ENCODE measurements around the gene ZNF280C.
A peak's percentile ranks its signal among the peaks of the same experiment; 100 is the strongest.

ZNF280C gene

DNA sequence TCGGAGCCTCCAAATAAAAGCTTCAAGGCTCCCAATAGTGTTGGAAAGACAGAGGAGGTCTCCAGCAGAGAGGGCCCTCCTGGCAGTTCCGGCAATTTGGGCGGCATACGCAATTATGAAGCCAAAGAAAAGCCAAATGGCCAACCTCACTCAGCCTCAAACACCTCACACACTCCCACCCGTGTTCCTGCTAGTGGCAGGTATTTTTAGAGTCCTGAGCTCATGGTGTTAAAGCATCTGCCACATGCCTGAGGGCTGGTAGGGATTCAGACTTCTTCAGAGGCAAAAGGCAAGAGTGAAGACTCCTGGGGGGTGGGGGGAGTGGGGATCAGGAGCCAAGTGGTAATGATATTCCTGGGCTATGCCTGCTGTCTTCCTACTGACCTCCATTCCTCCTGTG, 89.5 kb downstream of the ZNF280C start:
- H3K9me3 Mint-ChIP-seq: no peaks in the 10 kb centered on the region
- H3K4me3 Mint-ChIP-seq: peak overlapping the region; percentile 43
- peaks cover 36% of the 10 kb centered on the region for H3K36me3 Mint-ChIP-seq (ENCODE audit: low read depth)
- peak overlapping the region; percentile 86 for H3K27ac Mint-ChIP-seq
- H3K4me1 Mint-ChIP-seq (ENCODE audit: low read depth): peaks cover 55% of the 10 kb centered on the region
- no peaks in the 10 kb centered on the region for H3K27me3 Mint-ChIP-seq
- intact Hi-C loops (cut with micrococcal nuclease): no loop called here

DNA sequence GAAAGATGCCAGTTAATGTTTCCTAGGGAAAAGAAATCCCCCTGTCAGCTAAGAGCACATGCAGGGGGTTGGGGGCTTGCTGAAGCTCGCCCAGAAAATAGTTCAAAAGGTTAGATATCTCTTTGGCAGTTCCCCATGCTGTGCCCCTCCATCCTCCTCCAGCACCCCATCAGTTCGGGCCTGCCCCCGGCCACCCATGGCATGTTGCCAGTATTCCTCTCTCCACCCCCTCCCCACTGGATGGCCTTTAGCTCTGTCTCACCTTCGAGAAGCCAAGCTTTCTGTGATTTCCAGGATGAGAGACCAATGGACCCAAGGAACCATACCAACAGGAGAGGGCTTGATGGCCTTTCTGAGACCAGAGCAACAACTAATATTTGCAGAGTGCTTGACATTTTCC, 91.8 kb downstream of the ZNF280C start:
- intact Hi-C loops (cut with micrococcal nuclease): no loop called here
- H3K27me3 Mint-ChIP-seq: no peaks in the 10 kb centered on the region
- no peak overlapping the region for H3K4me3 Mint-ChIP-seq
- no peaks in the 10 kb centered on the region for H3K9me3 Mint-ChIP-seq
- peak overlapping the region; percentile 79 for H3K27ac Mint-ChIP-seq
- peaks cover 46% of the 10 kb centered on the region for H3K36me3 Mint-ChIP-seq (ENCODE audit: low read depth)
- peaks cover 53% of the 10 kb centered on the region for H3K4me1 Mint-ChIP-seq (ENCODE audit: low read depth)

GRCh38 chrX:130176354-130176776, 92.3 kb downstream of the ZNF280C start:
- Mint-ChIP-seq H3K4me1 (ENCODE audit: low read depth) (peaks cover 53% of the 10 kb centered on the region), H3K36me3 (ENCODE audit: low read depth) (peaks cover 51% of the 10 kb centered on the region), H3K4me3 (peak overlapping the region; percentile 13), H3K27ac (peak overlapping the region; percentile 79), H3K9me3 (no peaks in the 10 kb centered on the region), H3K27me3 (no peaks in the 10 kb centered on the region)
- intact Hi-C loops (cut with micrococcal nuclease): no loop called here

DNA sequence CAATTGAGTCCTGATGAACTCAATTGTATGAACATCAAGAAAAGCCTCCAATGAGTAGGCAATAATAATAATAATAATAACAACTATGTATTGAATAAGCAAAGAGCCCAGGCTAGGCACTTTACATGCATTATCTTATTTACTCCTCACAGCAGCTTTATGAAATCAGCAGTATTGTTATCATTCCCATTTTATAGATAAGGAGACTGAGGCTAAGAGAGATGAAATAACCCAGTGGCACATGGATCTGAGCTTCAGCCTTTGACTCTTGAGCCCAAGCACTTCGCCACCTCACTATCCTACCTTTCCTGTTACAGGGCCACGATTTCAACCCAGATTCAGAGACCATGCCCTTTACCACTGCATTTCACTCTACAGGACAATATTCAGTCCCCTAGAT, 93.8 kb downstream of the ZNF280C start:
- Mint-ChIP-seq H3K27ac (peak overlapping the region; percentile 94), H3K4me3 (no peak overlapping the region), H3K9me3 (no peaks in the 10 kb centered on the region), H3K4me1 (ENCODE audit: low read depth) (peaks cover 54% of the 10 kb centered on the region), H3K36me3 (ENCODE audit: low read depth) (peaks cover 55% of the 10 kb centered on the region), H3K27me3 (no peaks in the 10 kb centered on the region)
- intact Hi-C loops (cut with micrococcal nuclease): no loop called here

- Mint-ChIP-seq H3K4me3 (peak overlapping the region; percentile 82), H3K36me3 (ENCODE audit: low read depth) (peaks cover 49% of the 10 kb centered on the region), H3K9me3 (no peaks in the 10 kb centered on the region), H3K27me3 (no peaks in the 10 kb centered on the region), H3K27ac (peak overlapping the region; percentile 94), H3K4me1 (ENCODE audit: low read depth) (peaks cover 47% of the 10 kb centered on the region)
- intact Hi-C loops (cut with micrococcal nuclease): no loop called here
Observed at GRCh38 chrX:130174045-130174704, 94.5 kb downstream of the ZNF280C start.

- Mint-ChIP-seq H3K4me1 (ENCODE audit: low read depth) (peaks cover 43% of the 10 kb centered on the region), H3K27ac (peak overlapping the region; percentile 94), H3K27me3 (no peaks in the 10 kb centered on the region), H3K9me3 (no peaks in the 10 kb centered on the region), H3K4me3 (peak overlapping the region; percentile 82), H3K36me3 (ENCODE audit: low read depth) (peaks cover 43% of the 10 kb centered on the region)
- intact Hi-C loops (cut with micrococcal nuclease): no loop called here
Observed at GRCh38 chrX:130173190-130173895, 95.4 kb downstream of the ZNF280C start.

DNA sequence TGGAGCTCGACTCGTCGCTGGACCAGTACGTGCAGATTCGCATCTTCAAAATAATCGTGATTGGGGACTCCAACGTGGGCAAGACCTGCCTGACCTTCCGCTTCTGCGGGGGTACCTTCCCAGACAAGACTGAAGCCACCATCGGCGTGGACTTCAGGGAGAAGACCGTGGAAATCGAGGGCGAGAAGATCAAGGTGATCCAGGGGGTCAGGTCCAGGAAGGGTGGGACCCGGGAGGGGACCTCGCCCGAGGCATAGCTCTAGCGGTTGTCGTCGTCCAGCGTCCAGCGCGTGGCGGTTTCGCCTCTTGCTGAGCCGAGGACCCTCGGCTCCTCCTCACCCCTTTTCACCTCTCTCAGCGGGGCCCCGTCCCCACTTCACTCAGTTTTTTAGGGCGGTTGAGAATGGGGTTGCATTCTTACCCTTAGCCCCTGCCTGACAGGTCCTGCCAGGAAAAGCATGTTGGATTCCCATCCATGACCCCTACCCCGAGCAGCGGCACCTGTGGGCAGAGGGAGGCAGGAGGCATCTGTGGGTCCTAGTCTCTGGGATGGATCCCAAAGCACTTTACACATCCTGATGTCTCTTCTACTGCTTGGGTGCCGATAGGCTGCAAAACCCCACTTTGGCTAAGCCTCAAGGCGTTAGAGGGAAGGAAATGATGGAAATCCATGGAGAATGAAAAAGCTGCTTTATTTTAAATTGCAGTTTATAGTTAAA, 96.4 kb downstream of the ZNF280C start:
- Mint-ChIP-seq H3K36me3 (ENCODE audit: low read depth) (peaks cover 34% of the 10 kb centered on the region), H3K4me3 (peak overlapping the region; percentile 82), H3K9me3 (no peaks in the 10 kb centered on the region), H3K27ac (peak overlapping the region; percentile 94), H3K4me1 (ENCODE audit: low read depth) (peaks cover 33% of the 10 kb centered on the region), H3K27me3 (no peaks in the 10 kb centered on the region)
- intact Hi-C loops (cut with micrococcal nuclease): no loop called here

GRCh38 chrX:130171446-130172126, 97.1 kb downstream of the ZNF280C start, which contains the start of gene RAB33A:
RAB33A (plus strand) TSS chrX:130171962; CDS start chrX:130172063, 101 bp downstream.
- H3K9me3 Mint-ChIP-seq: no peaks in the 10 kb centered on the region
- intact Hi-C loops (cut with micrococcal nuclease): no loop called here
- peak within 1 kb of the TSS; percentile 94 for H3K27ac Mint-ChIP-seq
- no peaks in the 10 kb centered on the region for H3K27me3 Mint-ChIP-seq
- peak within 1 kb of the TSS; percentile 82 for H3K4me3 Mint-ChIP-seq
- peaks cover 27% of the 10 kb centered on the region for H3K36me3 Mint-ChIP-seq (ENCODE audit: low read depth)
- H3K4me1 Mint-ChIP-seq (ENCODE audit: low read depth): peaks cover 31% of the 10 kb centered on the region

- H3K4me1 Mint-ChIP-seq (ENCODE audit: low read depth): peaks cover 26% of the 10 kb centered on the region
Observed at GRCh38 chrX:130170752-130171445, 97.8 kb downstream of the ZNF280C start.

GRCh38 chrX:130167040-130167439, 101.7 kb downstream of the ZNF280C start:
- Mint-ChIP-seq H3K36me3 (ENCODE audit: low read depth) (peaks cover 22% of the 10 kb centered on the region), H3K27me3 (no peaks in the 10 kb centered on the region), H3K27ac (peak overlapping the region; percentile 90), H3K9me3 (no peaks in the 10 kb centered on the region), H3K4me1 (ENCODE audit: low read depth) (peaks cover 22% of the 10 kb centered on the region), H3K4me3 (peak overlapping the region; percentile 81)
- intact Hi-C loops (cut with micrococcal nuclease): no loop called here

More at GRCh38 chrX:130170752-130171445, 97.8 kb downstream of the ZNF280C start:
- Mint-ChIP-seq H3K27ac (peak overlapping the region; percentile 94), H3K9me3 (no peaks in the 10 kb centered on the region), H3K27me3 (no peaks in the 10 kb centered on the region), H3K4me3 (peak overlapping the region; percentile 82), H3K36me3 (ENCODE audit: low read depth) (peaks cover 32% of the 10 kb centered on the region)
- intact Hi-C loops (cut with micrococcal nuclease): no loop called here

DNA sequence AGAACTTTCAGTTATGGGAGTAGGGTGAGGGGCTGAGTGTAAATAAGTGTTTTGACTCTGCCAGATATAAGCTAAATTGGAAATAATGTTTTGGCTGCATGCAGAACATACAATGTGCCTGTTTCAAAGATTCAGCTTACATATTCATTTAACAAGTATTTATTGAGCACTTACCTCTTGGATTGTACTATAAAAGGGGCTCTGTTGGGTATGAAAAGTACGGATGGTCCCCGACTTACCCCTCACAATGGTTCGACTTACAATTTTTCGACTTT, 102.3 kb downstream of the ZNF280C start:
- H3K27me3 Mint-ChIP-seq: no peaks in the 10 kb centered on the region
- no peaks in the 10 kb centered on the region for H3K9me3 Mint-ChIP-seq
- peaks cover 16% of the 10 kb centered on the region for H3K36me3 Mint-ChIP-seq (ENCODE audit: low read depth)
- H3K4me3 Mint-ChIP-seq: peak overlapping the region; percentile 81
- intact Hi-C loops (cut with micrococcal nuclease): no loop called here
- H3K27ac Mint-ChIP-seq: peak overlapping the region; percentile 90
- H3K4me1 Mint-ChIP-seq (ENCODE audit: low read depth): peaks cover 22% of the 10 kb centered on the region

DNA sequence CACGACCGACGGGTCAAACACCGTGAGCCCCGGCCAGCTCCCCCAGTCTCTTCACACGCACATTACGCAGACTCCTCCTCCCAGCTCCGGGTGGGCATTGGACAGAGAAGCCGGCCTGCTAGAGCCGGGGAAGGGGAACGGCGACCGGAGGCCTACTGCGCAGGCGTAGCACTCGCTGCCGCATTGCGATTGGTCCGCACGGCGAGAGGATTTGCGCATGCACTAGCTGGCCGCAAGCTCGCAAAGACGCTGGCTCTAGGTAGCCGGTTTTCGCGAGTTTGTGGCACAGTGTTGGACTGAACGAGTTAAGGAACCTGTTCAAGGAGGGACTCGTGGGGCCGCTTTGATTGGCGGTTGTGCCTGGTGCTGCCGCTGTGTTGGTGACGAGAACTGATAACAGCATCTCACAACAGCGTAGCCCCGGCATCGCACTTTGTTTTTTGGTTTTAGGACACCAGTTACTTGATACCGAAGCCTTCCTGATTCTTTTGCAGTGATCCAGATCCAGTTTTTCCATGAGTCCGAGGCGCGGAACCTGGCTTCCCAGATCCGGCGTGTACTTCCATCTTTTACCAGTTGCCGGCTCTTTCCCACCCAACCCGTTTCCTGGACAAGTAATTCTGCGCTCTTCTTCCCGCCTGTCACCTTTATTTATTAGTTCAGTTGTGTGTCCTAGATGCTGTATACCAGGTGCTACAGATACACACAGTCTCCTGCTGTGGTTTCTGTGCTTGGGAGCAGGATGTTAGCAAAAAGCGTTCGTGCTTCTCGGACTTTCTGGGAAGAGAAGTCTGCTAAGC, 102.8 kb downstream of the ZNF280C start, which contains the start of gene AIFM1:
Gene AIFM1 (minus strand): TSS at position 139 of the 800 bp plus-strand sequence. CDS start 185 bp downstream, outside the sequence.
- intact Hi-C loops (cut with micrococcal nuclease): no loop called here

More for the DNA sequence above, 102.8 kb downstream of the ZNF280C start, which contains the start of gene AIFM1:
- no peaks in the 10 kb centered on the region for H3K9me3 Mint-ChIP-seq
- peaks cover 11% of the 10 kb centered on the region for H3K36me3 Mint-ChIP-seq (ENCODE audit: low read depth)
- H3K27me3 Mint-ChIP-seq: no peaks in the 10 kb centered on the region
- H3K4me1 Mint-ChIP-seq (ENCODE audit: low read depth): peaks cover 20% of the 10 kb centered on the region
- H3K4me3 Mint-ChIP-seq: peak within 1 kb of the TSS; percentile 81
- H3K27ac Mint-ChIP-seq: peak within 1 kb of the TSS; percentile 90

Measured in dendritic cell treated with granulocyte-macrophage colony-stimulating factor and Interleukin-4, amounts not matched to agents 40 ng/mL and 50 ng/mL, for 4 days (primary cell).